GM18951 (cell line): ENCODE data around the gene PHAF1.

Experiments
- POLR2A ChIP-seq: IDR thresholded peaks from 4 replicates; pipeline ENCODE4 v1.6.1; 2011; ENCODE audit warnings: mild to moderate bottlenecking; ENCODE audit not compliant: insufficient read length, insufficient read depth; ENCODE audit errors: extremely low read depth
- in situ Hi-C: fragments of 300-500 bp; cut with MboI; formaldehyde crosslinking; loops from one replicate; pipeline ENCODE4 v1.12.0; 2022; ENCODE audit warnings: low sequenced_read_pairs, mixed read lengths, inconsistent platforms; ENCODE audit not compliant: unreplicated experiment

PHAF1 gene

DNA sequence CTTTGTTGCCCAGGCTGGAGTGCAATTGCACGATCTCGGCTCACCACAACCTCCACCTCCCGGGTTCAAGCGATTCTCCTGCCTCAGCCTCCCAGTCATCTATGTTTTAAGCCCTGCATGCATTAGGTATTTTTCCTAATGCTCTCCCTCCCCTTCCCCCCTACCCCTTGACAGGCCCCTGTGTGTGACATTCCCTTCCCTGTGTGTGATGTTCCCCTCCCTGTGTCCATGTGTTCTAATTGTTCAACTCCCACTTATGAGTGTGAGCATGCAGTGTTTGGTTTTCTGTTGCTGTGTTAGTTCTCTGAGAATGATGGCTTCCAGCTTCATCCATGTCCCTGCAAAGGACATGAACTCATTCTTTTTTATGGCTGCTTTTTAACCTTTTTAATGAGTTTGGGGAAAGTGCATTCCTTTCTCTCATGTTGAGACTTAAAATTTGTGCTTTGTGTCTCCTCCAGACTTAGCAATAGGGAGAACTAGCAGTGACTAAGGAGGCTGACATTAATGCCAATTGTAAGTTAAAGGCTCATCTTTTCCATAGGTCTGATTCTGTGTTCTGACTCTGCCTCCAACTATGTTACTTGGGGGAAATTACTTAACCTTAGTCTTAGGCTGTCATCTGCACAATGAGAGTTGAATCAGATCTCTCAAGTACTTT is 17.7 kb upstream of the PHAF1 start:
- TF ChIP-seq POLR2A, result no peak
- in situ Hi-C loops, result no loop called here

DNA sequence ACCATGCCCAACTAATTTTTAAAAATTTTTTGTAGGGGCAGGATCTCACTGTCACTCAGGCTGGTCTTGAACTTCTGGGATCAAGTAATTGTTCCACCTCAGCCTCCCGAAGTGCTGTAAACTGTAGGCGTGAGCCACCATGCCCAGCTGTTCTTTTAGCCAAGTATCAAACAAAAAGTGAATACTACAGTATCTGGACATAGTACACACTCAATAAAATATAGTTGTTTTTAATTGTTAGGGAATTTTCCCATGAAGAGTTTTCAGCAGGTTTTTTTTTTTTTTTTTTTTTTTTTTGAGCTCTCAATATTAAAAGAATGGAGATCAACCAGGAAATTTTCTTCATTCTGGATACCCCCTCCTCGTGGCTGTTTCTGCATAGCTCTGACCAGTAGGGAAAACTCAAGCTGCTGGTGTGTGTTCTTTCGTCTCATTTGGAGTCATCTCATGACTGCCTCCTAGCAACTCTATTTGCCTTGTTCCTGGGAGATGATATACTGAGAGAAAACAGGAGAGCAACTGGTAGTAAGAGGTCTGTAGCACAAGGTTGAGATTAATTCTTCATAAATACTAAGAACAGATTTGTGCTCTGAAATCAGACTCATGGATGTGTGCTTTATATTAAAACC is 16.5 kb upstream of the PHAF1 start:
- TF ChIP-seq POLR2A, result no peak
- in situ Hi-C loops, result no loop called here

DNA sequence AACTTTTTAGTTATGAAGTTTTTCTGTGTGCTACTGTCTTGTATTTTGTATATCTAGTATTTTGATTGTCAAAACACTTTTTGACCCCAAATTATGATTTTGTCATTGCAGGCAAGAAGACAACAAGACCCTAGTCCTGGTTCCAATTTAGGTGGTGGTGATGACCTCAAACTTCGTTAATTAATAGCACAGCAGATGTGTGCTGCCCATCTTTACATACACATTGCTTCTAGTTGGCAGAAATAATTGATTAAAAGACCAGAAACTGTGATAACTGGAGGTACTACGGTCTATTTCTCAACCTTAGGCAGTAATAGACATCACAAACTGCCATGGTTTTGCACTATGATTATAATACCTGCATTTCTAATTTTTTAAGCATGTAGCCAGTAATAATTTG is 11.1 kb upstream of the PHAF1 start:
- in situ Hi-C loops, result no loop called here
- TF ChIP-seq POLR2A, result no peak

DNA sequence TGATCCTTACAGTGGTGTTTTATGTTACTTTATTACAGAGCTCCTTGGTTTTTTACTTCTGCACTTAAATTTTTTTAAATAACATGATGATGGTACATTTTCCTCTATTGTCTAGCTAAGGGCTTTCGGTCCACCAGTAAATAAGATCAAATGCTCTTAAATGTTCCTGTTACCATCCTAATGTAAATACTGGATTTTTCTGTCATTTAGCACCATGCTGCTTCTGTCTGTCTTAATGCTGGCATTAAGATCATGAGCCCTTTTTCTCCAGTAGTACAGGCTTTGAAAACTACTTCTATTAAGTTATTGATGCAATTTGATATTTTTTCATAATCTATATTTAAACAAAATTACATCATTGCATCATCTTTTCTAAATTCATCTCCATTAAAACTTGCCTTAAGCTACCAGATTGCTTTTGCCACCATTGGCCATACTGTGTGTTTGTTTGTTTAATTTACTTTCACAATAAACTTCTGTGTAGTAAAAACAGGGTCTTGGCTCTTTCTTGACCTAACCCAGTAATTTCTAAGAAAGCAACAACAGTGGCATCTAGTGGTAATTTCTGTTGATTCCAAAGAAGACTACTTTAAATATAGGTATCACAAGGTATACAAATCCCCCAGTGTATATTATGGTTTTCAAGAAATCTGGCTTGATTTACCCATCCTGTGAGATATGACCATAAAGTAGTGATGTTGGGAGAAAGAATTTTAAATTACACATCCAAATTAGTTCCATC is 9.0 kb upstream of the PHAF1 start:
- in situ Hi-C loops, result no loop called here
- no peak for TF ChIP-seq POLR2A

DNA sequence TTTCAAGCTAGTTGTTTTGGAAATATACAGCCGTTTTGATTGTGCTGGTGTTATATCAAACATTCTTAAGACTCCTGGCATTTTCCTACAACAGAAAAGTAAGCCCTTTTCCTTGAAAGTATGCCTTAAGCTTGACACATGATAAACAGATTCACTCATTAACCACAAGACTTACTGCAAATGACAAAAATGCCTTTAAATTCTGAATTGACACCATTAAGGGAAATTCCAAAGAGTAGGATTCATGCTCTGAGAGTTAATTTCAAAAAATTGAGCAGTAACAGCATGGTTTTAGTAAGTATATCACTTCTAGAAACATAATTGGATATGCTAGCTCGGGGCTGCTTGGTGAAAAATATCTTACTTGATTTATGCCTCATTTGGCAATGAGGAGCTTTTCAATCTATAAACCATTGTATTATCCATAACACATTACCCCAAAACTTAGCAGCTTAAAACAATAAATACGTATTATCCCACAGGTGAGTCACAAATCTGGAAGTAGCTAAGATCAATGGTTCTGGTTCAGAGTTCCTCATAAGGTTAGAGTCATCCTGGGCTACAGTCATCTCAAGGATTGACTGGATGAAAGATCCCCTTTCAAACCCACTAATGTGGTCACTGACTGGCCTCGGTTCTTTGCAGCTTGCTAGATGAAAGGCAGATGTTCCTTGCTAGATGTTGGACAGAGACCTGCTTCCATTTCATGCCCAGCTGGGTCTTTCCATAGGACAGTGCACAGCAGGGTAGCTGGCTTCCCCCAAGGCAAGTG is 8.2 kb upstream of the PHAF1 start:
- TF ChIP-seq POLR2A, result no peak
- in situ Hi-C loops, result no loop called here

DNA sequence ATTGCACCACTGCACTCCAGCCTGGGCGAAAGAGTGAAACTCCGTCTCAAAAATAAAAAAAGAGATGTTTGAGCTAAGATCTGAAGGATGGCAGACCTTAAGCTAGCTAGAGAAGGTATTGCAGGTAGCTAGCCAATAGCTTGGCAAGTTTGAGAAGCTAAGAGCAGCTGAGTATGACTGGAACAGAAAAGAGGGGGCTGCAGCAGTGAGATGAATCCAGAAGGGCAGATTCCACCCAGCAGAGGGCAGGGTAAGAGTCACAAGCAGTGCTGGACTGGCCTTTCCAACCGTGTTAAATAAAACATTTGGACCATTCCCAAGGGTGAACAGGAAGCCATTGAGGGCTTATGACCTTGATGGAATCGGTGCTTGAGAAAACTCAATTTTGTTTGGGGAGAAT is 5.7 kb upstream of the PHAF1 start:
- in situ Hi-C loops, result no loop called here
- no peak for TF ChIP-seq POLR2A

DNA sequence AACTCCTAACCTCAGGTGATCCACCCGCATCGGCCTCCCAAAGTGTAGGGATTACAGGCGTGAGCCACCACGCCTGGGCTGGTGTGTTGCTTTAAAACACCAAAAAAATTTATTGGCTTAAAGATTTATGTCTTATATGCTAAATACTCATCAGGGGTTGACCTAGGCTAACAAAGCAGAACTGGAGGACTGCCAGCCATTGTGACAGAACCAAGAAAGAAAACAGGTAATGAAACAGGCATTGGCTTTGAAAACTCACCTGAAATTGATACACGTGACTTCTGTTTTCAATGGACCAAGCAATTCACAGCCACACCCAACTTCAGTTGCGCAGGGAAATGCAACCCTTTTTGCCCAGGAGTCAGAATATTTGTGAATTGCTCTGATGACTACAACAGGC is 4.9 kb upstream of the PHAF1 start:
- in situ Hi-C loops, result no loop called here
- no peak for TF ChIP-seq POLR2A

DNA sequence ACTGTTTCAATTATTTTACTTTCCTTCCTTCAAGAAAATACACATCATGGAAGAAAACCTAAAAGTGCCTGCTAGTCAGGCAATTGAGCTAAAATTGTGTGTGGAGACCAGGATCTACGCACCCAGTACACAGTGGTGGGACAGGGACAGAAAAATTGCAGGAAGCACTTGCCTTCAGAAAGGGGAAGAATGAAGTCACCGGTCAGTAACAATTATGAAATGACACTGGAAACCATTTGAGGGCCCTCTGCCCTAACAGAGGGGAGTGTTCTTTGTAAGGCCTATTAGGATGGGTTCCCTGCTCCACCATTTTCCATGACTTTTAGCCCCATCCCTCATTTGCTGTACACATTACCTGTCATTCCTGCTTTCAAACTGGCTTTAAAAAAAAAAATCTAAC is 4.5 kb upstream of the PHAF1 start:
- no peak for TF ChIP-seq POLR2A
- in situ Hi-C loops, result no loop called here

DNA sequence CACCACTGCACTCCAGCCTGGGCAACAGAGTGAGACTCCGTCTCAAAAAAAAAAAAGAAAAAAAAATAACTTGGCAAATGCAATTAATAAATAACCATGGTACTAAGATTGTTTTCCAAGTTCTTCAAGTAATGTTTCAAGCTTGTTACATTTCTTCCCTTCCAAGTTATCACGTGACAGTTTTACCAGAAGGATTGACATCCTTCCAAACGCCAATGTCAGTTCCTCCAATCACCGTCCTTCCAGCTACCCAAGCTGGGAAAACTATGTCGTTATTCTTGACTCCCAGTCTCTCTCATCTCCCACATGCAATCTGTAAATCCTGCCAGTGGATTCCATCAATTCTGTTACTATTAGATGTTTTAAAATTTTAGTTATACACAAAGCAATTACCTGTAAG is 3.9 kb upstream of the PHAF1 start:
- in situ Hi-C loops, result no loop called here
- no peak for TF ChIP-seq POLR2A

DNA sequence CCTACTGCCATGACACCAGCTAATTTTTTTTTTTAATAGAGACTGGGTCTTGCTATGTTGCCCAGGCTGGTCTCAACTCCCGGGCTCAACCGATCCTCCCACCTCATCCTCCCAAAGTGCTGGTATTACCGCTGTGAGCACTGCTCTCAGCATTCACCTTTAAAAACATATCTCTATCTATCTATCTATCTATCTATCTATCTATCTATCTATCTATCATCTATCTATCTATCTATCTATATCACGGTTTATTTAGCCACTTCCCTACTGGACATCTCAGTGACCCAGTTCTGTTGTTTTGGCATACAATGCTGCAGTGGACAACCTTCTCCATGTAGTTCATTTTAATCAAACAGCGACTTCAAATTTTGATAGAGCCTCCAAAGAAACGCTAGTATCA is 1.3 kb upstream of the PHAF1 start:
- no peak for TF ChIP-seq POLR2A

DNA sequence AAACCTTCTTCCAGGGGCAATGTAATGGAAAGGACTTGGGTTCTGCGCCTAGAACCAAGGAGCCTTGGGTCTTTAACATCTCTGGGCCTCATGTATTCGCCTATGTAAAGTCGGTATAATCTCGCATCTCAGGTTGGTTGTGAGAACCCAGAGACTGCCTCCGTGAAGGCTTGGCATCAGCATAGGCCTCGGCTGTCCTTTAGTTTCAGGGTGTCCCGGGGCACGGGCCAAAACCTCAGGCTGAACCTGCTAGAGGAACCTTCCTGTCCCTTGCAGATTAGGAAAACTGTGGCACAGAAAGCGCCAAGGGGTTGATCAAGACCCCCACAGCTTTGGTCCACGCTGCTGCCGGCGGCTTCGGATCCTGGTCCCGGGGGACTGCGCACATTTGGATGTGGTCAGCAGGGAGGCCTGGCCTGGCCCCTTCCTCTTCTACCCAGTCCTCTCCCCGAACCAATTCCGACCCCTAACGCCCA is 772 bp upstream of the PHAF1 start:
- no peak for TF ChIP-seq POLR2A
- in situ Hi-C loops, result no loop called here

More for the DNA sequence above, 1.3 kb upstream of the PHAF1 start:
- in situ Hi-C loops, result no loop called here

DNA sequence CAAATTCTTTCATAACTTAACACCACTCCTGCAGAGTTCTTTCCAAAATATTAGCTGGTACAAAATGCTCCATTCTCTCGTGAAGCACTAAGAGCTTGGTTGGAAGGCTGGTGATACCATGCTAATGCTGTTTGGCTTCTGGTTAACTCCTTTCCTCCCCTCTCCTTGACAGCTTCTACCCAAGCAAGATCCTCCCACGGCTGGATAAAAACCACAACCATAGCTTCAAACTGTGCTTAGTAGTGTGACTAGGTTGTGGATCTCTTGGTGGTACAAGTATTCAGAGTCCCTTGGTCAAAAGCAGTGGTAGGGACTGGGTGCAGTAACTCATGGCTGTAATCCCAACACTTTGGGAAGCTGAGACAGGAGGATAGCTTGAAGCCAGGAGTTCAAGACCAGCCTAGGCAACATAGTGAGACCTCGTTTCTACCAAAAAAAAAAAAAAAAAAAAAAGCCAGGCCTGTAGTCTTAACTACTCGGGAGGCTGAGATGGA is 2.3 kb downstream of the PHAF1 start:
- TF ChIP-seq POLR2A, result no peak
- in situ Hi-C loops, result no loop called here
